HCT116 (cell line): ENCODE results near the gene OR5K3. TPM values are rescaled to one million over a fixed set of nuclear protein-coding genes. Genes with fewer than 3 reads are reported as not detected.

Experiments
- ATAC-seq: fragments of 200-7000 bp; cut with Tn5 transposase; 2 replicates; pipeline ENCODE4 v1.9.1; 2020; ENCODE audit warnings: mild to moderate bottlenecking, moderate library complexity
- Bru-seq: library from RNA; stranded (reverse); fragments of 400-500 nt; gene quantifications from one replicate; lab custom pipeline; 2021; lab: Mats Ljungman, UMichigan
- BruChase-seq, 2 experiments: library from RNA; stranded (reverse); fragments of 400-500 nt; gene quantifications; one replicate each; lab custom pipeline; 2021; lab: Mats Ljungman, UMichigan
- BruUV-seq: library from RNA; stranded (reverse); fragments of 400-500 nt; replicated peaks from 2 replicates; lab custom pipeline; 2021; lab: Mats Ljungman, UMichigan
- CTCF ChIA-PET: fragments of 300-600 bp; sonication (Branson Sonifier 250); formaldehyde crosslinking; loops from one replicate; lab custom pipeline; 2021; ENCODE audit warnings: antibody characterized with exemption; lab: Charles Lee
- POLR2A ChIA-PET: fragments of 300-600, 350-600 bp; sonication (Branson Sonifier 250); formaldehyde crosslinking; loops from one replicate; lab custom pipeline; 2021; ENCODE audit warnings: antibody characterized with exemption; lab: Charles Lee
- RAD21 ChIA-PET, 2 experiments: fragments of 300-600 bp; sonication (Branson Sonifier 250); formaldehyde crosslinking; loops; one replicate each; lab custom pipeline; 2023; ENCODE audit warnings: low total read pairs in 2 of 2; ENCODE audit not compliant: uncharacterized antibody in 2 of 2, unreplicated experiment in 2 of 2, low non-redundant PET in 1 of 2; lab: Charles Lee
- DNase-seq: peaks from one replicate; pipeline ENCODE4 v3.0.0-alpha.2; 2010; ENCODE audit warnings: low read depth, low spot score
- H2AFZ ChIP-seq: fragments of 200-600 bp; shearing (Covaris generic), sonication (generic); 2 replicates; pipeline ENCODE4 v1.6.1; 2017; ENCODE audit warnings: low read depth, mixed run types, mixed read lengths, antibody characterized with exemption, low read length; ENCODE audit not compliant: poor library complexity, severe bottlenecking
- H3K27ac ChIP-seq: 2 replicates; pipeline ENCODE4 v1.5.1; 2012; ENCODE audit warnings: low read depth, low read length
- H3K27me3 ChIP-seq: fragments of 200-600 bp; sonication (generic); 2 replicates; pipeline ENCODE4 v1.6.1; 2016; ENCODE audit warnings: mixed run types, low read length, mixed read lengths; ENCODE audit not compliant: insufficient read depth
- H3K36me3 ChIP-seq, 2 experiments: fragments of 200-500 bp in 1 of 2; fragments of 200-600 bp in 1 of 2; sonication (Bioruptor generic) in 1 of 2; sonication (generic) in 1 of 2; 2 replicates each; pipeline versions ENCODE4 v1.5.1 to v1.6.1; 2014 to 2016; ENCODE audit warnings: low read length in 2 of 2, inconsistent platforms in 1 of 2, mixed read lengths in 1 of 2, mixed run types in 1 of 2; ENCODE audit not compliant: insufficient read depth in 2 of 2, control insufficient read depth in 1 of 2
- H3K4me1 ChIP-seq, 2 experiments: fragments of 200-600 bp in 1 of 2; sonication (generic) in 1 of 2; 2 replicates each; pipeline versions ENCODE4 v1.5.1 to v1.6.1; 2012 to 2017; ENCODE audit warnings: low read length in 2 of 2, inconsistent platforms in 1 of 2, mild to moderate bottlenecking in 1 of 2, mixed read lengths in 1 of 2, mixed run types in 1 of 2, moderate library complexity in 1 of 2; ENCODE audit not compliant: insufficient read depth in 2 of 2, control insufficient read depth in 1 of 2
- H3K4me2 ChIP-seq: fragments of 200-600 bp; sonication (generic); 2 replicates; pipeline ENCODE4 v1.6.1; 2017; ENCODE audit warnings: mixed run types, low read length, mixed read lengths
- H3K4me3 ChIP-seq, 2 experiments: fragments of 200-600 bp in 1 of 2; sonication (generic) in 1 of 2; replicated peaks in 1 of 2; 2 replicates each; pipeline ENCODE4 v1.5.1; 2011 to 2016; ENCODE audit warnings: low read length in 2 of 2, control low read depth in 1 of 2, low read depth in 1 of 2, mild to moderate bottlenecking in 1 of 2, mixed read lengths in 1 of 2, mixed run types in 1 of 2
- H3K79me2 ChIP-seq: fragments of 200-600 bp; sonication (generic); 2 replicates; pipeline ENCODE4 v1.6.1; 2017; ENCODE audit warnings: mild to moderate bottlenecking, mixed run types, low read length, moderate library complexity, mixed read lengths; ENCODE audit not compliant: insufficient read depth
- H3K9ac ChIP-seq: fragments of 200-600 bp; sonication (generic); 2 replicates; pipeline ENCODE4 v1.6.1; 2016; ENCODE audit warnings: low read length, mixed read lengths
- H3K9me2 ChIP-seq: fragments of 200-600 bp; sonication (generic), shearing (Covaris generic); 2 replicates; pipeline ENCODE4 v1.6.1; 2017; ENCODE audit warnings: mixed run types, mild to moderate bottlenecking, moderate library complexity; ENCODE audit not compliant: insufficient read depth
- H3K9me3 ChIP-seq, 2 experiments: fragments of 200-500 bp in 1 of 2; fragments of 200-600 bp in 1 of 2; sonication (Bioruptor generic) in 1 of 2; sonication (generic) in 1 of 2; 2 replicates each; pipeline ENCODE4 v1.6.1; 2014 to 2017; ENCODE audit warnings: low read length in 2 of 2, mixed read lengths in 2 of 2, inconsistent platforms in 1 of 2, low read depth in 1 of 2, mild to moderate bottlenecking in 1 of 2, mixed run types in 1 of 2, moderate library complexity in 1 of 2; ENCODE audit not compliant: control insufficient read depth in 1 of 2, insufficient read depth in 1 of 2
- H4K20me1 ChIP-seq: fragments of 200-600 bp; sonication (generic), shearing (Covaris generic); 2 replicates; pipeline ENCODE4 v1.6.1; 2017; ENCODE audit warnings: mixed run types, mild to moderate bottlenecking, moderate library complexity; ENCODE audit not compliant: insufficient read depth
- CEBPB ChIP-seq: IDR thresholded peaks from 2 replicates; pipeline ENCODE4 v1.6.1; 2012; ENCODE audit warnings: low read depth
- ELF1 ChIP-seq: IDR thresholded peaks from 2 replicates; pipeline ENCODE4 v1.6.1; 2012; ENCODE audit warnings: low read depth, borderline replicate concordance
- FOSL1 ChIP-seq: IDR thresholded peaks from 2 replicates; pipeline ENCODE4 v1.6.1; 2012; ENCODE audit warnings: low read depth
- MAX ChIP-seq: IDR thresholded peaks from 2 replicates; pipeline ENCODE4 v1.6.1; 2012
- POLR2A ChIP-seq: IDR thresholded peaks from 2 replicates; pipeline ENCODE4 v1.7.0; 2011; ENCODE audit warnings: borderline replicate concordance; ENCODE audit not compliant: insufficient read depth, insufficient read length; ENCODE audit errors: extremely low read depth
- POLR2AphosphoS5 ChIP-seq: IDR thresholded peaks from 2 replicates; pipeline ENCODE4 v1.6.1; 2011; ENCODE audit warnings: mild to moderate bottlenecking, low read depth, low read length, moderate library complexity
- SP1 ChIP-seq: IDR thresholded peaks from 2 replicates; pipeline ENCODE4 v1.6.1; 2012; ENCODE audit warnings: low read depth
- YY1 ChIP-seq: IDR thresholded peaks from 2 replicates; pipeline ENCODE4 v1.6.1; 2011; ENCODE audit warnings: low read length, low read depth, moderate library complexity, mild to moderate bottlenecking; ENCODE audit not compliant: insufficient replicate concordance; ENCODE audit errors: extremely low read depth
- intact Hi-C: fragments of 100-400 bp; cut with micrococcal nuclease; formaldehyde crosslinking; loops from 2 replicates; pipeline ENCODE4 v1.10.0; 2022
- long read RNA-seq: library from polyadenylated mRNA; unstranded; transcript quantifications from one replicate; pipeline ENCODE4 v2.0.0, GENCODE V29; 2021; ENCODE audit not compliant: unreplicated experiment
- polyA plus RNA-seq: library from polyadenylated mRNA; unstranded; fragments of >200 nt; gene quantifications from 2 replicates; pipeline ENCODE4 v1.2.1, GENCODE V29; 2012; ENCODE audit warnings: missing spikeins
- total RNA-seq: library from RNA; stranded (reverse); gene quantifications from one replicate; pipeline ENCODE4 v1.2.1, GENCODE V29; 2021; ENCODE audit not compliant: unreplicated experiment
- TF ChIP-seq, protein P1 (sequence below), 3 experiments: fragments of 200-600 bp in 1 of 3; sonication (generic) in 1 of 3; IDR thresholded peaks in 2 of 3; conservative IDR thresholded peaks in 1 of 3; 2 replicates each; pipeline ENCODE4 v1.5.1; 2012 to 2017; ENCODE audit warnings: low read depth in 2 of 3, low read length in 2 of 3, antibody characterized with exemption in 1 of 3, borderline replicate concordance in 1 of 3, control low read depth in 1 of 3, mild to moderate bottlenecking in 1 of 3, mixed read lengths in 1 of 3, mixed run types in 1 of 3, moderate library complexity in 1 of 3; ENCODE audit not compliant: insufficient read depth in 1 of 3
- TF ChIP-seq, protein P2 (sequence below): IDR thresholded peaks from 2 replicates; pipeline ENCODE4 v1.6.1; 2011; ENCODE audit warnings: mild to moderate bottlenecking, low read length, moderate library complexity; ENCODE audit not compliant: insufficient replicate concordance; ENCODE audit errors: extremely low read depth

The OR5K3 gene, protein sequence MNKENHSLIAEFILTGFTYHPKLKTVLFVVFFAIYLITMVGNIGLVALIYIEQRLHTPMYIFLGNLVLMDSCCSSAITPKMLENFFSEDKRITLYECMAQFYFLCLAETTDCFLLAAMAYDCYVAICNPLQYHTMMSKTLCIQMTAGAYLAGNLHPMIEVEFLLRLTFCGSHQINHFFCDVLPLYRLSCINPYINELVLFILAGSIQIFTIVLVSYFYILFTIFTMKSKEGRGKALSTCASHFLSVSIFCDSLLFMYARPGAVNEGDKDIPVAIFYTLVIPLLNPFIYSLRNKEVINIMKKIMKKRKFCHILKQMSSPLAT
- total RNA-seq: not detected
- not detected in 2 replicates for polyA plus RNA-seq
- Bru-seq, nascent RNA: not detected
- BruChase-seq, experiment 1, labeled RNA remaining after a 6-hour chase: not detected
- BruChase-seq, experiment 2, labeled RNA remaining after a 2-hour chase: not detected
- long read RNA-seq: 0 reads

DNA sequence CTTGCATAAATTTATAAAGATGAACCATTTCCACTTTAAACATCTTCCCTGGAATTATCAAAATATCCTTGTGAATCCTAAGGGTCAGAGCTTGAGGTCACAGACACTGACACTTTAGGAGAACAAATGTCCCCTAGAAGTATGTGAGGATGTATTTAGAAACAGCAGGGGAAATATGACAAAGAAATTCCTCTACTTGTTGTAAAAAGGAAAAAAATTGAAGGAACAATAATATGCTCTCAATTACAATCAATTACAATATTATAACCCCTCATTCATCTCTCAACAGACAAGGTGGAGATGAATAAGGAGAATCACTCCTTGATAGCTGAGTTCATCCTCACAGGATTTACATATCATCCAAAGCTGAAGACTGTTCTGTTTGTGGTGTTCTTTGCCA is at the start of gene OR5K3:
Gene OR5K3 (plus strand): TSS at position 301 of the 400 bp plus-strand sequence. CDS start 0 bp downstream, at position 301.
- CTCF ChIA-PET: no interaction called here

DNA sequence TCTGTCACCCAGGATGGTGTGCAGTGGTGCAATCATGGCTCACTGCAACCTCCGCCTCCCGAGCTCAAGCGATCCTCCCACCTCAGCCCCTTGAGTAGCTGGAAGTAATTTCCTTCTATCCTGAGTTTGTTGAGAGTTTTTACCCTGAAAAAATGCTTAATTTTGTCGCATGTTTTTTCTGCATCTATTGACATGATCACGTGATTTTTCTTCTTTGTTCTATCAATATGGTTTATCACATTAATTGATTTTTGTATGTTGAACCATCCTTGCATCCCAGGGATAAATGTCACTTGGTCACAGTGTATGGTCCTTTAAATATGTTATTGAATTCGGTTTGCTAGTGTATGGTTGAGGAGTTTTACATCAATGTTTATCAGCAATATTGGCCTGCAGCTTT is 48.7 kb upstream of the OR5K3 start:
- no TSS peak for BruUV-seq
- RAD21 ChIA-PET: no interaction called here
- H3K4me2 ChIP-seq: no peak overlapping the region
- TF ChIP-seq POLR2AphosphoS5 (no peak), POLR2A (no peak), CEBPB (no peak), YY1 (no peak), MAX (no peak), SP1 (no peak), FOSL1 (no peak)
- TF ChIP-seq, protein P1, sequence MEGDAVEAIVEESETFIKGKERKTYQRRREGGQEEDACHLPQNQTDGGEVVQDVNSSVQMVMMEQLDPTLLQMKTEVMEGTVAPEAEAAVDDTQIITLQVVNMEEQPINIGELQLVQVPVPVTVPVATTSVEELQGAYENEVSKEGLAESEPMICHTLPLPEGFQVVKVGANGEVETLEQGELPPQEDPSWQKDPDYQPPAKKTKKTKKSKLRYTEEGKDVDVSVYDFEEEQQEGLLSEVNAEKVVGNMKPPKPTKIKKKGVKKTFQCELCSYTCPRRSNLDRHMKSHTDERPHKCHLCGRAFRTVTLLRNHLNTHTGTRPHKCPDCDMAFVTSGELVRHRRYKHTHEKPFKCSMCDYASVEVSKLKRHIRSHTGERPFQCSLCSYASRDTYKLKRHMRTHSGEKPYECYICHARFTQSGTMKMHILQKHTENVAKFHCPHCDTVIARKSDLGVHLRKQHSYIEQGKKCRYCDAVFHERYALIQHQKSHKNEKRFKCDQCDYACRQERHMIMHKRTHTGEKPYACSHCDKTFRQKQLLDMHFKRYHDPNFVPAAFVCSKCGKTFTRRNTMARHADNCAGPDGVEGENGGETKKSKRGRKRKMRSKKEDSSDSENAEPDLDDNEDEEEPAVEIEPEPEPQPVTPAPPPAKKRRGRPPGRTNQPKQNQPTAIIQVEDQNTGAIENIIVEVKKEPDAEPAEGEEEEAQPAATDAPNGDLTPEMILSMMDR (IDR thresholded peaks at IDR 0.05 in 2 of 3, conservative IDR thresholded peaks at IDR 0.05 in 1 of 3; ENCODE audit: borderline replicate concordance in 1 of 3, insufficient read depth in 1 of 3, low read depth in 2 of 3, low read length in 2 of 3): no peak
- H3K9me2 ChIP-seq: no peaks in the 10 kb centered on the region
- DNase-seq (no peak), ATAC-seq (no peak)
- H3K4me1 ChIP-seq: no peaks in the 10 kb centered on the region
- H3K36me3 ChIP-seq: no peaks in the 10 kb centered on the region
- H3K27me3 ChIP-seq: no peaks in the 10 kb centered on the region
- CTCF ChIA-PET: no interaction called here
- no peak overlapping the region for H3K4me3 ChIP-seq
- no peak overlapping the region for H3K9ac ChIP-seq
- no peak overlapping the region for H3K27ac ChIP-seq
- no peaks in the 10 kb centered on the region for H3K79me2 ChIP-seq
- POLR2A ChIA-PET: no interaction called here
- no peaks in the 10 kb centered on the region for H4K20me1 ChIP-seq
- H3K9me3 ChIP-seq: no peaks in the 10 kb centered on the region
- intact Hi-C loops: no loop called here
- H2AFZ ChIP-seq: no peak overlapping the region

More for the DNA sequence above, at the start of gene OR5K3:
- H3K27ac ChIP-seq: no peak within 1 kb of the TSS
- no peaks in the 10 kb centered on the region for H4K20me1 ChIP-seq
- TF ChIP-seq POLR2AphosphoS5 (no peak), ELF1 (no peak)
- TF ChIP-seq, protein P2, sequence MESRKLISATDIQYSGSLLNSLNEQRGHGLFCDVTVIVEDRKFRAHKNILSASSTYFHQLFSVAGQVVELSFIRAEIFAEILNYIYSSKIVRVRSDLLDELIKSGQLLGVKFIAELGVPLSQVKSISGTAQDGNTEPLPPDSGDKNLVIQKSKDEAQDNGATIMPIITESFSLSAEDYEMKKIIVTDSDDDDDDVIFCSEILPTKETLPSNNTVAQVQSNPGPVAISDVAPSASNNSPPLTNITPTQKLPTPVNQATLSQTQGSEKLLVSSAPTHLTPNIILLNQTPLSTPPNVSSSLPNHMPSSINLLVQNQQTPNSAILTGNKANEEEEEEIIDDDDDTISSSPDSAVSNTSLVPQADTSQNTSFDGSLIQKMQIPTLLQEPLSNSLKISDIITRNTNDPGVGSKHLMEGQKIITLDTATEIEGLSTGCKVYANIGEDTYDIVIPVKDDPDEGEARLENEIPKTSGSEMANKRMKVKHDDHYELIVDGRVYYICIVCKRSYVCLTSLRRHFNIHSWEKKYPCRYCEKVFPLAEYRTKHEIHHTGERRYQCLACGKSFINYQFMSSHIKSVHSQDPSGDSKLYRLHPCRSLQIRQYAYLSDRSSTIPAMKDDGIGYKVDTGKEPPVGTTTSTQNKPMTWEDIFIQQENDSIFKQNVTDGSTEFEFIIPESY: no peak
- TF ChIP-seq, all 23 proteins: peak for 0
- no peak within 1 kb of the TSS for H3K4me3 ChIP-seq
- intact Hi-C loops: no loop called here
- no peaks in the 10 kb centered on the region for H3K27me3 ChIP-seq
- no peaks in the 10 kb centered on the region for H3K9me2 ChIP-seq
- ChIA-PET RAD21 (no interaction called here), POLR2A (no interaction called here)
- no TSS peak for BruUV-seq
- no peaks in the 10 kb centered on the region for H3K4me1 ChIP-seq
- no peak for DNase-seq
- H2AFZ ChIP-seq: no peak within 1 kb of the TSS
- H3K79me2 ChIP-seq: no peaks in the 10 kb centered on the region
- no peak within 1 kb of the TSS for H3K9ac ChIP-seq
- ATAC-seq: no peak
- H3K9me3 ChIP-seq: no peaks in the 10 kb centered on the region
- no peaks in the 10 kb centered on the region for H3K36me3 ChIP-seq
- H3K4me2 ChIP-seq: no peak within 1 kb of the TSS
